Breast epithelium (tissue), 4 donors: ENCODE results near the gene NNMT. TPM values are rescaled to one million over a fixed set of nuclear protein-coding genes. Genes with fewer than 3 reads are reported as not detected.

Source experiments
- DNase-seq, 2 donors: peaks; one replicate each; pipeline ENCODE4 v3.0.0-alpha.2; 2019; ENCODE audit warnings: low spot score in 2 of 2
- H3K27ac ChIP-seq, 2 donors: fragments of 200-600 bp; sonication (generic) in 1 of 2; one replicate each; pipeline ENCODE4 v1.5.1; 2016 to 2019; ENCODE audit warnings: mild to moderate bottlenecking in 1 of 2
- H3K27me3 ChIP-seq, 2 donors: fragments of 200-600 bp; sonication (generic) in 1 of 2; one replicate each; pipeline versions ENCODE4 v1.5.1 to v1.6.0; 2017 to 2019; ENCODE audit warnings: control low read depth in 1 of 2, mild to moderate bottlenecking in 1 of 2
- H3K36me3 ChIP-seq: fragments of 200-600 bp; one replicate; pipeline ENCODE4 v1.5.1; 2019
- H3K4me1 ChIP-seq, 2 donors: fragments of 200-600 bp; sonication (generic); one replicate each; pipeline ENCODE4 v1.5.1; 2016 to 2019; ENCODE audit warnings: control low read depth in 1 of 2
- H3K4me3 ChIP-seq, 3 donors: fragments of 200-600 bp; sonication (generic); 1 replicate in 2 of 3; 2 replicates in 1 of 3; pipeline ENCODE4 v1.5.1; 2016 to 2019; ENCODE audit warnings: mild to moderate bottlenecking in 3 of 3, moderate library complexity in 2 of 3
- H3K9me3 ChIP-seq, 2 donors: fragments of 200-600 bp; sonication (generic) in 1 of 2; one replicate each; pipeline ENCODE4 v1.5.1; 2016 to 2019; ENCODE audit warnings: control low read depth in 1 of 2
- CTCF ChIP-seq, 3 donors: fragments of 450-650 bp; IDR thresholded peaks; one replicate each; pipeline ENCODE4 v1.5.1; 2016 to 2017; ENCODE audit warnings: antibody characterized with exemption in 3 of 3, mild to moderate bottlenecking in 3 of 3, moderate library complexity in 3 of 3
- POLR2A ChIP-seq: fragments of 450-650 bp; IDR thresholded peaks from one replicate; pipeline ENCODE4 v1.6.1; 2016; ENCODE audit warnings: antibody characterized with exemption, mild to moderate bottlenecking, moderate library complexity
- POLR2AphosphoS5 ChIP-seq, 3 donors: sonication (generic); formaldehyde crosslinking; IDR thresholded peaks; one replicate each; pipeline ENCODE4 v1.6.1; 2017; ENCODE audit warnings: antibody characterized with exemption in 3 of 3
- intact Hi-C: fragments of 100-400 bp; cut with DNase I; formaldehyde crosslinking; loops from one replicate; pipeline ENCODE4 v1.15.1; 2023; ENCODE audit warnings: low total_unique reads
- total RNA-seq, 3 donors: library from RNA; depleted of rRNA; stranded (reverse); fragments of >200 nt; gene quantifications; one replicate each; pipeline ENCODE4 v1.1.0, GENCODE V29; 2016

The NNMT gene
- total RNA-seq, 3 donors from 2014 or later = 987 to 2,750 (median 1,078) TPM

GRCh38 chr11:114259124-114259526 is 37.1 kb upstream of the NNMT start:
- Histone ChIP-seq H3K9me3 (no peaks in the 10 kb centered on the region), H3K27me3 (no peaks in the 10 kb centered on the region), H3K4me3 (no peak overlapping the region), H3K4me1 (peaks cover 0 to 11% of the 10 kb centered on the region in 2 donors), H3K36me3 (no peaks in the 10 kb centered on the region), H3K27ac (peak overlapping the region; percentile 65 to 85)
- peak in 1 of 2 donors; percentile 67 for DNase-seq
- intact Hi-C loops = loop anchor here (10.0 kb wide), 3 partner anchors 54 to 354 kb away; partner anchors contain the start of genes HTR3B and ZBTB16
- TF ChIP-seq CTCF (IDR thresholded peaks at IDR 0.05) (no peak), POLR2A (no peak), POLR2AphosphoS5 (IDR thresholded peaks at IDR 0.05) (peak in 2 of 3 donors; percentile 10 to 16)

- Histone ChIP-seq H3K9me3 (no peaks in the 10 kb centered on the region), H3K4me3 (no peak overlapping the region), H3K36me3 (no peaks in the 10 kb centered on the region), H3K4me1 (peaks cover 0 to 11% of the 10 kb centered on the region in 2 donors), H3K27ac (peak overlapping the region; percentile 65 to 85), H3K27me3 (no peaks in the 10 kb centered on the region)
- TF ChIP-seq POLR2A = no peak
- TF ChIP-seq POLR2AphosphoS5 (IDR thresholded peaks at IDR 0.05) = no peak
- no peak for TF ChIP-seq CTCF (IDR thresholded peaks at IDR 0.05)
- intact Hi-C loops = loop anchor here (10.0 kb wide), 3 partner anchors 55 to 355 kb away; partner anchors contain the start of genes HTR3B and ZBTB16
- DNase-seq = no peak
Observed at GRCh38 chr11:114259551-114259983, 36.6 kb upstream of the NNMT start.

- intact Hi-C loops = no loop called here
- H3K27ac ChIP-seq = peak overlapping the region; percentile 33 to 68
- no peaks in the 10 kb centered on the region for H3K27me3 ChIP-seq
- TF ChIP-seq POLR2AphosphoS5 (IDR thresholded peaks at IDR 0.05) (no peak), POLR2A (no peak), CTCF (IDR thresholded peaks at IDR 0.05) (no peak)
- no peak for DNase-seq
- H3K9me3 ChIP-seq = no peaks in the 10 kb centered on the region
- H3K4me3 ChIP-seq = peak overlapping the region in 1 of 3 donors; percentile 35
- no peaks in the 10 kb centered on the region for H3K36me3 ChIP-seq
- H3K4me1 ChIP-seq = peaks cover 0 to 11% of the 10 kb centered on the region in 2 donors
Observed at GRCh38 chr11:114260077-114260476, 36.1 kb upstream of the NNMT start.

GRCh38 chr11:114260483-114260882 is 35.7 kb upstream of the NNMT start:
- Histone ChIP-seq H3K27me3 (no peaks in the 10 kb centered on the region), H3K27ac (peak overlapping the region; percentile 33 to 68), H3K36me3 (no peaks in the 10 kb centered on the region), H3K4me1 (peaks cover 0 to 11% of the 10 kb centered on the region in 2 donors), H3K9me3 (no peaks in the 10 kb centered on the region), H3K4me3 (peak overlapping the region in 1 of 3 donors; percentile 35)
- no peak for TF ChIP-seq CTCF (IDR thresholded peaks at IDR 0.05)
- peak in 1 of 3 donors; percentile 8 for TF ChIP-seq POLR2AphosphoS5 (IDR thresholded peaks at IDR 0.05)
- intact Hi-C loops = no loop called here
- peak in 1 of 2 donors; percentile 42 for DNase-seq

- no peak for DNase-seq
- no peaks in the 10 kb centered on the region for H3K27me3 ChIP-seq
- H3K9me3 ChIP-seq = no peaks in the 10 kb centered on the region
- TF ChIP-seq CTCF (IDR thresholded peaks at IDR 0.05) (no peak), POLR2A (no peak), POLR2AphosphoS5 (IDR thresholded peaks at IDR 0.05) (no peak)
- H3K36me3 ChIP-seq = no peaks in the 10 kb centered on the region
- intact Hi-C loops = no loop called here
- H3K27ac ChIP-seq = no peak overlapping the region
- peaks cover 0 to 4% of the 10 kb centered on the region in 2 donors for H3K4me1 ChIP-seq
- no peak overlapping the region for H3K4me3 ChIP-seq
Observed at GRCh38 chr11:114261791-114262190, 34.4 kb upstream of the NNMT start.
